ENCODE data around the gene ALK.

ALK gene

DNA sequence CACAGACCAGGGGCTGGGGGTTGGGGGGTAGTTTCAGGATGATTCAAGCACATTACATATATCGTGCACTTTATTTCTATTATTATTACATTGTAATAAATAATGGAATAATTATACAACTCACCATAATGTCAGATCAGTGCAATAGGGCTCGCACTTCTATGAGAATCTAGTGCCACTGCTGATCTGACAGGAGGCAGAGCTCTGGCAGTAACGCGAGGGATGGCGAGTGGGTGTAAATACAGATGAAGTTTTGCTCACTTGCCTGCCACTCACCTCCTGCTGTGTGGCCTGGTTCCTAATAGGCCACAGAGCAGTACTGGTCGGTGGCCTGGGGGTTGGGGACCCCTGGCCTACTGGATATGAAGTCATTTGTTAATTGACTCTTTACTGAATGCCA lies 615.6 kb downstream of the ALK start:
- no peak for DNase-seq (ENCODE audit: extremely low read depth in 1 of 2, low read depth in 1 of 2)

GRCh38 chr2:29304399-29305060 lies 616.9 kb downstream of the ALK start:
- no peak for DNase-seq (ENCODE audit: extremely low read depth in 1 of 2, low read depth in 1 of 2)

DNA sequence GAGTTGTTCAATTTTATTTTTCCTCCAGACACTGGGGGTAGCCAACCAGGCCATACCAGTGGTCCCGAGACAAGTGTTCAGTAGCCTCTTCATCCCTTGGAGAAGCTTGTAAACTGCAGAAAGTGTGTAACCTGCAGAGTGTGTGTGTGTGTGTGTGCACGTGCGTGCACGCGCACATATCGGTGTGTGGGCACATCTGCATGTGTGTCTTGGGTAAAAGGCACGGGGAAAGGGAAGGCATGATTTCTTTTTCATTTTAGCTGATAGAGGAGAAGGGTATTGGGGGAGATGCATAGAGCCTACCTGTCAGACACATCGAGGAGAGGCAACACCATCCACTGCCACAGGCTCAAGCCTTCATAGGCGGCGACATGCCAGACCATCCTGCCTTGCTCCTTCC lies 624.8 kb downstream of the ALK start:
- no peak for DNase-seq (ENCODE audit: extremely low read depth in 1 of 2, low read depth in 1 of 2)

GRCh38 chr2:29295845-29296244 lies 625.5 kb downstream of the ALK start:
- no peak for DNase-seq (ENCODE audit: extremely low read depth in 1 of 2, low read depth in 1 of 2)

- DNase-seq (ENCODE audit: extremely low read depth in 1 of 2, low read depth in 1 of 2) = no peak
Measured at GRCh38 chr2:29293830-29294438, 627.5 kb downstream of the ALK start.

DNA sequence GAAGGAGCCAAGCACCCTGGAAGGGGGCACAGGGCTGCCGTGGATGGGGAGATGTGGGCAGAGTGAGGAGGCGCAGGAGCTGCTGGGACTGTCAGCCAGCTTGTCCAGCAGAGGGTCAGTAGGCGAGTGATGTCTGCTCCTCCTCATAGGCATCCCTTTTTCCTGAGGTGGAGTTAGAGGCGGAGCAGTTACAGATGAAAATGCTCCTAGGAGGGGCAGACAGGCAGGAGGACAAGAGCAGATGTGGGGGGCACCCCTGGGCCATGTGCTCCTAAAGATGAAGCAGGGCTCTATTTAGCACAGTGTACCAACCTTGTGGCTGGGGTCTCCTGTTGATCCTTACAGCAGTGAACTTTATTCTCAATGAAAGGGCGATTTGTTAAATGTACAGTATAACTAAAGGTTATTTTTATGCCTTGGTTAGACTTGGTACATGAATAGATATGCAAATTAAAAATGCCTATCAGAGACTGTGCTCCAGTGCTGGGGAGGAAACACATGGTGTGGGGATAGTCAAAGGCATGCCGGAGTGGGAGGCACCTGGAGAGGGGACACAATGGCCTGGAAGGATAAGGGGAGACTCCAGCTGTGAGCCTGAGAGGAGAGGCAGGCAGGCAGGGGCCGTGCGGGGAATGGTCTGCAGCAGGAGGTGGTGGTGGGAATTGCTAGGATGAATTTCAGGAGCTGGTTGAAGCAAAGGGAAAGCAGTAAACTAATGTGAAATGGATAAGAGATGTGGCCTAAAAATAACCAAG lies 630.9 kb downstream of the ALK start:
- DNase-seq (ENCODE audit: extremely low read depth in 1 of 2, low read depth in 1 of 2) = no peak

DNA sequence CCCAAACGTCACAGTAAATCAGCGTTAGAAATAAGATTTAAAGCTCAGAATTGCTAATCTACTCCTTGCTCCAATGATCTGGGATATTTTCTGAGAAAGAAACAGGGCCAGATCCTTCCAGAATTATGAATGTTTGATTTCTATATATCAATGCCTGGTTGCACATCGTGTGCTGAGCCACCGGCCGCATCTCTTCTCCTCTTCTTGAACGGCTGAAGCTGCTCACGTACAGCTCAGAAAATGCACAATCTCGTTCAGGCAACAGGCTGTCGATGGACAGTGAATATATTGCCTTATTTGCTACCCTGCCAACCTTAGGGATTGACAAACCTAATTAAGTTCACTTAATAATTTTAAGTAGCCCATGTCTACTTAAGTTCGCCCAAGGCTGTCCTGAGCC lies 636.7 kb downstream of the ALK start:
- DNase-seq (ENCODE audit: extremely low read depth in 1 of 2, low read depth in 1 of 2) = no peak

- no peak for DNase-seq (ENCODE audit: extremely low read depth in 1 of 2, low read depth in 1 of 2)
Measured at GRCh38 chr2:29281916-29282247, 639.5 kb downstream of the ALK start.

GRCh38 chr2:29281086-29281915 lies 640.1 kb downstream of the ALK start:
- DNase-seq (ENCODE audit: extremely low read depth in 1 of 2, low read depth in 1 of 2) = no peak

GRCh38 chr2:29278966-29279365 lies 642.4 kb downstream of the ALK start:
- no peak for DNase-seq (ENCODE audit: extremely low read depth in 1 of 2, low read depth in 1 of 2)

DNA sequence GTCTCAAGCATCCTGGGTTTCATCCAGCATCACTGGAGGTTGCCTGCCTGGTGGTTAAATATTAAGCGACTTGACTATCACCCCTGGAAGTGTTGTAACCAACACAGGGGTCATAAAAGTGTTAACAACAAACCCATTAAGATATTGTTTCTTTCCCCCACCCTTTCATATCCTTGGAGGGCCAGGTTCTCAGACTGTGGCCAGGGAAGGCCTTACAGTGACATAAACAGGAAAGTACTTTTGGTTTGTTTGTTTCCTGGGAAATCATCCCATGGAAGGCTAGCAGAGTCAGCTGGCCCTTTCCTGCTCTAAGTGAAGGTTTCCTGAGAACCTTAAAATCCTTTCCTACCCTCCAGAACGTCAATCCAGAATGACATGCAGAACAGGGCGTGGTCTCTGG lies 645.2 kb downstream of the ALK start:
- DNase-seq (ENCODE audit: extremely low read depth in 1 of 2, low read depth in 1 of 2) = no peak

DNA sequence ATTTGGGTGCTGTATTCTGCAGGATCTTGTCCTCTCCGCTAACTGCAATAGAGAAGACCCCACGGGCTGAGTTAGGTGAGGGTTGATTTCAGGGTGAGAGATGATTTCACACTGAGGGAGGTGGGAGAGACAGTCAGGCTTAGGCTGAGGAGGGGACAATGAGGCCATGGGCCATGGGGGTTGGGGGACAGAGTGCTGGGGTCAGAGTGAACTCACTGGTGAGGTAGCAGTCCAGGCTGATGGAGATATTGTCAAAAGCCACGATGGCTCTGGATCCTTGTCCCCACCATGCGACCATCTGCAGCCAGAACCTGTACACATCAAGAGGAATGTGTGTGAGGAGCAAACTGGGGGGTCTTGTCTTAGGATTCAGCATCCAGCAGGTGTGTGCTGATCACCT lies 646.2 kb downstream of the ALK start:
- no peak for DNase-seq (ENCODE audit: extremely low read depth in 1 of 2, low read depth in 1 of 2)

DNA sequence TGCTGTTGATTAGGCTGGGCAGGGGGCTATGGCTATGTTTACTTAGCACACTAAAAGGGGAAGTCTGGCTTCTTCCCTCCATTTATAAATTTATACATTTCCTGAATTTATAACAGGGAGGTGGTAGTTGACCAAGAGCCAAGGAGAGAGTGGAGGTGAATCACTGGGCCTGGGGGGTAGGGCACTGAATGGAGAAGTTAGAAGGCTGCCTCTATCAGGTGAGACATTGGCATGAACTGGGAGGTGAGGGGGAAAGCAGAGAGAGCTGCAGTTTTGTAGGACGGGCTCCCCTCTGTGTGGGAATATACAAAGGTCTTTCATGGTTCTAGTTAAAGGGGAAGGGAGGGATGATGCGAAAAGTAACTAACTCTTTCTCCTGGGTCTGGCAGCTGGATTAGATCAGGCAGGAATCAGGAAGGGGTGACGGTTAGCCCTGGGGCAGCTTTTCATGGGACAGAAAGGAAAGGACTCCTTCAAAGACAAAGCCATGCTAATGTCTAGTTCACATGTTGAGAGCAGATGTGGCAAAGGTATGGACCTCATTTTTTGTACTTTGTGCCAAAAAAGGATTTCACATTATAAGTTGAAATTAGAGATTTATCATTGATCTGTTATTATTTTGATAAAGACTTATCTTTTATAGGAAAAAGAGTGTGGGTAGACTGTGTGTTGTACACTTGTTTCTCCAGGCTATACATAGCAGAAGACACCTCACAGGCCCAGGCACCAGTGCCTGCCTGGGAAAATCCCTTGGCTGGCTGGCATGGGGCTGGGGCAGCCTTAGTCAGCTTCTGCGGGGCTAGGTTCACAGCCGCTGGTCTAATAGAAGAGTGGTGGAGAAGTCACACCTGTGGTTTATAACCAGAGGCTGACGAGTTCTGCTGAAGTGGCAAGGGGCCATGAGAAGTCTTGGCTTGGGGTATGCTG lies 647.4 kb downstream of the ALK start:
- no peak for DNase-seq (ENCODE audit: extremely low read depth in 1 of 2, low read depth in 1 of 2)

DNA sequence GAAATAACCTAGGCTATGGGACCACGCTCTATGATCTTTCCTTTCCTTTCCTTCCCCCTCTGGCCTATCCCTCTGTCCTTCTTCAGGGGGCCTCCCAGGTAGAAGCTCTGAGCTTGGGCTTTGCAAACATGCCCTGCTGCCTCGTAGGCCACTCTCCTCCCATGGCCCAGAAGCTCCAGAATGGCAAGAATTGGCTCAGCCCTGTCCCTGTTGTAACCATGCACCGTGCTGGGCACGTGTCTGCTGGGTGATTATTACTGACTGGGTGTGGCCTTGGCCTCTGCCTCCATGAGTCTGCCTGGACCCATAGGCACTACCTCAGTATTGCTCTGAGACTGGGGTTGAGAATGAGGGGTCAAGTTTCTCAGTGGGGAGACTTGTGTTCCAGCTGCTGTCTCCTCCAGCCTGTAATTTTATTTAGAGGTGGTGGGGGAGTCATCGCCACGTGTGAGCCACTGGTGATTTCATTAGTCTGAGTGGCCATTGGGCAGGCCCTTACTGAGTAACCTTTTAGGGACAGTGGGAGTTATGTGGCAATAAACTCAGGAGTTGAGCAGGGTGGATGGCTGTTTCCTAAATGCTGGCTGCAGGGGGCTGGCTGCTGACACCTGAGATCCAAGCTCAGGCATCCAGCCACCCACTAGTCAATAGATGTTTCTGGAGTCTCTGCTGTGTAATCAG lies 648.2 kb downstream of the ALK start:
- DNase-seq (ENCODE audit: extremely low read depth in 1 of 2, low read depth in 1 of 2) = no peak

GRCh38 chr2:29272311-29272710 lies 649.1 kb downstream of the ALK start:
- no peak for DNase-seq (ENCODE audit: extremely low read depth in 1 of 2, low read depth in 1 of 2)

DNA sequence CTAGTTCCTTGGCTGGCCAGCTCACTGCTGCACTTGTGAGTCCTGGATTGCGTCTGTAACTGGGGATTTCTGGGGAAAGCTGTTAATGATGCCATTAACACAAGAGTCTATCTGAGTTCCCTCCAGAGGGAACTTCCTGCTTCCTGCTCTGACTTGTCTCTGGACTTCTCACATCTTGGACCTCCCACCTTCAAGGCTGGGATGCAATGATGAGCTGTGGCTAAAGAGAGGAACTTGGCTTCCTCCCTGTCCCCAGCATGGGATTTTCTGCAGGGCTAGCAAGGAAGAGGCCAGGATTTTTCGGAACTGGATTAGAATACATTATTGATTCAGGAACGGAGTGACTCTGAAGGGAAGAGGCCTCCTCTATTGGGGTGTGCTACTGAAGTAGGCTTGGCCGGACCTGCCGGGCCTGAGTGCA lies 650.7 kb downstream of the ALK start:
- no peak for DNase-seq (ENCODE audit: extremely low read depth in 1 of 2, low read depth in 1 of 2)

DNA sequence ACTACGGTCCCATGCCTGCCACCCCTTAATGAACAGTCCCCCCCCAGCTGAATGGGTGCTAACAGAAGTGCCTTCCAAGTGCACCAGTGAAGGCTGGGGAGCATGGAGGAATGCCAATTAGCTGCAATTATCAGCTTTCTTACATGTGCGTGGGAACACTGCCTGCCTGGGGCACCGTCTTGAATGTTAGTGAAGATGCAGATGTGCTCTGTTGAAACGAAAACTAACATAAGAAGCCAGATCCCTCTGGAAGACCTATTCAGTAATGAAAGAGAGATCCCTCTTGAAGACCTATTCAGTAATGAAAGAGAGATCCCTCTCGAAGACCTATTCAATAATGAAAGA lies 651.6 kb downstream of the ALK start:
- DNase-seq (ENCODE audit: extremely low read depth in 1 of 2, low read depth in 1 of 2) = no peak

DNA sequence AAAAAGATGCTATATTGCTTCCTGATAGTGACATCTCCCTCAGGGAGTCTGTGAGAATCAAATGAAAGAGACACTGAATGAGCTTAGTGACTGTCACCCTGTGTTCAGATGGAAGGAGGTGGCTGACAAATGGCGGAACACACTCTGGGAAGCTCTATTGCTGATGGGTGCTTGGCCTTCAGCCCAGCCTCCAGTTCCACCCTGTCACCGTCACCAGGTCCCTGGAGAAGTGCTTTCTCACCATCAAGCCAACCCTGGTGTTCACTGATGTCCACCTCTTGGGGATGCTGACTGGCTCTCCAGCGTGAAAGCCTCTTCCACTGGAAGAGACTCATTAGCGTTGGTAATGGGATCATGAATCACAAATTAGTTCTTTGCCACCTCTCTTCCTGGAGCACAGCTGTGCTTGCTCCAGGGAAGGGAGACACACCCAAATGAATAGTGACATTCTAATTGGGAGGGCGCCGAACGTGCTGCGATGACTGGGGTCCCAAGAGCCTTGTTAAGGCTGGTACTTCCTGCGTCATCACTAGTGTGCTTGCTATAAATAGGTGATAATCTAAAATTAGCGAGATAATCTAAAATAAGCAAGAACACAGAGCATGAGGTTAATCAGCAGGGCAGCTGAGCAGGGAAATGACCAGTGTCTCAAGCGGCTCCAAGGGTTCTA lies 652.2 kb downstream of the ALK start:
- no peak for DNase-seq (ENCODE audit: extremely low read depth in 1 of 2, low read depth in 1 of 2)

DNA sequence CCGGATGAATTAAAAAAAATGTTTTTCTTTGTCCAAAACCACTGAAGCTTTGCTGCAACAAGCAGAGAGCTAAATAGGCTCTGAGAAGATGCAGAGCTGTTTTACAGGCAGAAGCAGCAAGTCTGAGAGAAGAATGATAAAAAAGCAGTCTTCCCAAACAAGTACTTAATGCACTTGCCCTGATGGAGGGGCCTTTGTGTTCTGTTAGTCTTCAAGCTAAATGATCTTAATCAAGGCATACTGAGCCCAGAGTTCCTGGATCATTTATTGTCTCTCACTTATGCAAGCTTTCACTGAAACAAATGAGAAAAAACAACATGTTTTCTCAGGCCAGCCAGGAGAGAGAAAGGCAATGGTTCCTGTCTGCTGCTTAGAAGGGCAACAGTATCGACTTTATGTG lies 653.7 kb downstream of the ALK start:
- no peak for DNase-seq (ENCODE audit: extremely low read depth in 1 of 2, low read depth in 1 of 2)

All from stimulated activated CD8-positive, alpha-beta memory T cell treated with anti-CD3 and anti-CD28 coated beads, Interleukin-7, amount 100 ng/mL, for 48 hours (primary cell).